GM12872 (cell line): ENCODE measurements around the gene SERPINF2.
A peak's percentile ranks its signal among the peaks of the same experiment; 100 is the strongest.

Source experiments
- TF ChIP-seq, protein P1 (sequence below): IDR thresholded peaks from 3 replicates; pipeline ENCODE4 v1.5.1; 2011; ENCODE audit warnings: low read depth, mild to moderate bottlenecking, low read length, moderate library complexity; ENCODE audit not compliant: insufficient read depth

Gene SERPINF2

DNA sequence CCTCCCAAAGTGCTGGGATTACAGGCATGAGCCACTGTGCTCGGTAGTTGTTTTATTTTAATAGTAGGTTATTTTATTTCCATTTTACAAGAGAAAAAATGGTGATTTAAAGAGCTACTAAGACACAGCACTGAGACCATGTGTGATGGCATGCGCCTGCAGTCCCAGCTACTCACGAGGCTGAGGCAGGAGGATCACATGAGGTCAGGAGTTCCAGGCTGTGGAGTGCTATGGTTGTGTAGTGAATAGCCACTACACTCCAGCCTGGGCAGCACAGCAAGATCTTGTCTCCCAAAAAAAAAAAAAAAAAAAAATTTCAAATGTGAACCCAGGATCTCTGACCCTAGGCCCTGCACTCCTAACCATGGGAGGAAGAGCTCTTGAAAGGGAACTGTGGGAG, 22.9 kb downstream of the SERPINF2 start:
- TF ChIP-seq, protein P1, sequence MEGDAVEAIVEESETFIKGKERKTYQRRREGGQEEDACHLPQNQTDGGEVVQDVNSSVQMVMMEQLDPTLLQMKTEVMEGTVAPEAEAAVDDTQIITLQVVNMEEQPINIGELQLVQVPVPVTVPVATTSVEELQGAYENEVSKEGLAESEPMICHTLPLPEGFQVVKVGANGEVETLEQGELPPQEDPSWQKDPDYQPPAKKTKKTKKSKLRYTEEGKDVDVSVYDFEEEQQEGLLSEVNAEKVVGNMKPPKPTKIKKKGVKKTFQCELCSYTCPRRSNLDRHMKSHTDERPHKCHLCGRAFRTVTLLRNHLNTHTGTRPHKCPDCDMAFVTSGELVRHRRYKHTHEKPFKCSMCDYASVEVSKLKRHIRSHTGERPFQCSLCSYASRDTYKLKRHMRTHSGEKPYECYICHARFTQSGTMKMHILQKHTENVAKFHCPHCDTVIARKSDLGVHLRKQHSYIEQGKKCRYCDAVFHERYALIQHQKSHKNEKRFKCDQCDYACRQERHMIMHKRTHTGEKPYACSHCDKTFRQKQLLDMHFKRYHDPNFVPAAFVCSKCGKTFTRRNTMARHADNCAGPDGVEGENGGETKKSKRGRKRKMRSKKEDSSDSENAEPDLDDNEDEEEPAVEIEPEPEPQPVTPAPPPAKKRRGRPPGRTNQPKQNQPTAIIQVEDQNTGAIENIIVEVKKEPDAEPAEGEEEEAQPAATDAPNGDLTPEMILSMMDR, result no peak

GRCh38 chr17:1766382-1767135, 23.9 kb downstream of the SERPINF2 start:
- TF ChIP-seq, protein P1, result no peak

DNA sequence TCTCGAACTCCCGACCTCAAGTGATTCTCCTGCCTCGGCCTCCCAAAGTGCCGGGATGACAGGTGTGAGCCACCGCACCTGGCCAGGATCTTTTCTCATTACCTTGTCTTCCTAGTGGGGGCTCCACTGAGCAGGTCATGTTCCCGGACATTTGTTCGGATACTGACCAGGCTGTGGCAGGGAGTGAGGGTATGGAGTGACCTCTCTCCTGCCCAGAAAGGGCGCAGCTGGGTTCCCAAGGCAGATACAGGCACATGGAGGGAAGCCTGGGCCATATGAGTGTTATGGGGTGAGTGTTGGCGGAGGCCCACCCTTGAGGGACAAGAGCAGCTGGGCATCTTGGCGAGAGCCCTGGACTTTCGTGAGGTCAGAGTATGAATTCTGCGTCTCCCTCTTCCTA, 24.7 kb downstream of the SERPINF2 start:
- TF ChIP-seq, protein P1, result peak; percentile 16; the same call in 1 of the 3 replicates

GRCh38 chr17:1769822-1770477, 27.3 kb downstream of the SERPINF2 start:
- TF ChIP-seq, protein P1, result no peak

DNA sequence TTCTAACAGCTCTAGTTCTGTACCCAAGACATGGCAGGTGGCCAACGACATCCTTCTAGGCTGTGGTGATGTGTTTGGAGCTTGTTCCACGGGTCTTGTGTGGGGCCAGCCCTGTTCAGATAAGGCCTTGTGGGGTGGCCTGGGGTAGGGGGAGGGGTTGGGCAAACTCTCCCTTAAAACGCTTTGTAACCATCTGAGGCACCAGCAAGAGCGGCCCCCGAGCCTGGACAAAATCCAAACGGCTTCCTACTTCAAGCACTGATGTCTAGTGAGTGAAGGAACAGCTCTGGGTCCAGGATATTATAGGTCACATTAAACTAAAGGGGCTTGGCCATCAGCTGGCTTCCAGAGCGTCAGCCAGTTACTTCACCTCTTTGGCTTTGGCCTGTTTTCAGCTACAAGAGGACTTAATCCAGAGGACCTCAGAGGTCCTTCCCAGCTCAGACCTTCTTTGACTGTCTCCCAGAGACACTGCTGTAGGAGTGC, 31.1 kb downstream of the SERPINF2 start:
- TF ChIP-seq, protein P1, result no peak

DNA sequence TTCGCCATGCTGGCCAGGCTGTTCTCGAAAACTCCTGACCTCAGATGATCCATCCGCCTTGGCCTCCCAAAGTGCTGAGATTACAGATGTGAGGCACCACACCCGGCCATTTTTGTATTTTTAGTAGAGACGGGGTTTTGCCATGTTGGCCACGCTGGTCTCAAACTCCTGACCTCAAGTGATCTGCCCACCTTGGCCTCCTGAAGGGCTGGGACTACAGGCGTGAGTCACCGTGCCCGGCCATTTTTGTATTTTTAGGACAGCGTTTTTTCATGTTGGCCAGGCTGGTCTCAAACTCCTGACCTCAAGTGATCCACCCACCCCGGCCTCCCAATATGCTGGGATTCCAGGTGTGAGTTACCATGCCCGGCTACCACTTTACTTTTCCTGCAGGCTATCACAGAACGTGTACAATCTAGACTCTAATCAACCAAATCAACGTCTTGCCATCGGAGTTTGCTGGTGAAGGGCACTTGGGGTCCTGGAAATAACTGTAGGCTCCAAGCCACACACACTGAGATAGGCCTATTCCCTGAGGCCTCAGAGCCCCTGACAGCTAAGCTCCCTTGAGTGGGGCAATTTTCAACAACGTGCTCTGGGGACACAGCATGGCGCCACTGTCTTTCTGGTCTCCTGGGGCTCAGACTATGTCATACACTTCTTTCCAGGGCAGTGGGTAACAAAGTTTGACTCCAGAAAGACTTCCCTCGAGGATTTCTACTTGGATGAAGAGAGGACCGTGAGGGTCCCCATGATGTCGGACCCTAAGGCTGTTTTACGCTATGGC, 31.9 kb downstream of the SERPINF2 start:
- TF ChIP-seq, protein P1, result no peak

DNA sequence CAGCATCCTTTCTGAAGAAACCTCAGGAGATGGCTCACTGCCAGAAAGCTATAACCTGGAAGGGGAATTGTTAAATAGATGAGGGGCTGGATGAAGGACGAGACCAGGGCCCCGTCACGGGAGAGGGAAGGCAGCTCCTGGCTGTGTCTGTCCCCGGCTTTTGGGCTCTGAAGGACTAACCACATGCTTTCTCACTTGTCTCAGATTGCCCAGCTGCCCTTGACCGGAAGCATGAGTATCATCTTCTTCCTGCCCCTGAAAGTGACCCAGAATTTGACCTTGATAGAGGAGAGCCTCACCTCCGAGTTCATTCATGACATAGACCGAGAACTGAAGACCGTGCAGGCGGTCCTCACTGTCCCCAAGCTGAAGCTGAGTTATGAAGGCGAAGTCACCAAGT, 33.7 kb downstream of the SERPINF2 start:
- TF ChIP-seq, protein P1, result no peak
